Myocyte (in vitro differentiated cells): Measurements from ENCODE around the gene TXNL4A. TPM values are rescaled to one million over a fixed set of nuclear protein-coding genes. Genes with fewer than 3 reads are reported as not detected.

Experiments
- DNase-seq: peaks from one replicate; pipeline ENCODE4 v3.0.0-alpha.2; 2012; ENCODE audit warnings: low read depth
- total RNA-seq: library from RNA; depleted of rRNA; stranded (reverse); fragments of >200 nt; gene quantifications from 2 replicates; pipeline ENCODE4 v1.2.3, GENCODE V29; 2014

The TXNL4A gene
- total RNA-seq, 1 donor from 2014 or later, result 52.4 TPM

DNA sequence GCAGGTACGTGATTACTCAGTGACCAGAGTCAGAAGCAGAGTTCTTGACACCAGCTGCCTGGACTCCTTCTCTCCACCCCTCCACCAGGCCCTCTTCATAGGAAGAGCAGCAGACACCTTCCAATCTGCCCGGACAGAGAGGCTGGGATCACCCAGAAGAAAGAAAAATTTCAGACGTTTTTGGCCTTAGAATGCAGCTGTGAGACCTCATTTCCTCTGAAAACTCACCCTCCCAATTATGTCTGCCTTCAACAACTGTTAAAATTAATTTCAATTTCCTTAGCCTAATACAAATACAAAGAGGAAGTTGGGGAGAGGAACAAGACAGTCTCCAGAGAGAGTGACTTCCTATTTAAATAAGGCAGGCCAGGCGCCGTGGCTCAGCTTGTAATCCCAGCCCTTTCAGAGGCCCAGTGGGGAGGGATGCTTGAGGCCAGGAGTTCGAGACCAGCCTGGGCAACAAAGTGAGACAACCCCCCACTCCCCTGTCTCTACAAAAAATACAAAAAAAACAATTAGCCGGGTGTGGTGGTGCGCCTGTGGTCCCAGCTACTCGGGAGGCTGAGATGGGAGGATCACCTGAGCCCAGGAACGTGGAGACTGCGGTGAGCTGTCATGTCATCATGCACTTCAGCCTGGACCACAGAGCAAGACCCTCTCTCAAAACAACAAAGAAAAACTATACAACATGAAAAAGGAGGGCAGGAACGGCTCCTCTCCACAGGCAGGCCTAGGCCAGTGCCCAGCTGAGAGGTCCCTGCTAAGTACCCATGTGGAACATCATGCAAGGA is 38.5 kb downstream of the TXNL4A start:
- no peak for DNase-seq

DNA sequence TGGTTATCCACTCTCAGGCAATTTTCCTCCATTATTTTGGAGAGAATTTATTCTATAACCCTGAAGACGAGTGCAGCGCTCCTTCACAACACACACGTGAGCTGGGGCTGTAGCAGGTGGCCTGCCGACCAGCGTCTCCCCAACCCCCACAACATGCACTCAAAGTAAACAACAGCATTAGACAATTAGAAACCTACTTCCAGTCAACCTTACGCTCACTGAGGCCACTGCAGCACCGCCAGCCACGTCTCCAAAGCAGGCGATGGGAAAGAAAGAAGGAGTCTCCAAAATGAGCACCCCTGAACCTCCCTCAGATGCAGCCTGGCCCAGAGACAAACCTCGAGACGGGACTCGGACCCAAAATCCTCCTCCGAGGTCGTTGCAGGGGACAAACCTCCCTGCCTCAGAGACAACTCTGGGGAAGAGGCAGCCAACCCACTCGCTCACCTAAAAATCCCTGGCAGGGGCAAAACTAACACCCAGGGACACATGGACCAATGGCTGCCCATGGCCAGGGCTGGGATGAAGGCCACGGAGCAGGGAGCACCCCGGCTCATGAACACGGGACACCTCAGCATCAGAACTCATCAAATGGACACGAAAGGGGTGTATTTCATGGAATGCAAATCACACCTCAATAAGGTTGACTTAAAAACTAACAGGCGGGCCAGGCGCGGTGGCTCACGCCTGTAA is 39.5 kb downstream of the TXNL4A start:
- DNase-seq, result no peak

DNA sequence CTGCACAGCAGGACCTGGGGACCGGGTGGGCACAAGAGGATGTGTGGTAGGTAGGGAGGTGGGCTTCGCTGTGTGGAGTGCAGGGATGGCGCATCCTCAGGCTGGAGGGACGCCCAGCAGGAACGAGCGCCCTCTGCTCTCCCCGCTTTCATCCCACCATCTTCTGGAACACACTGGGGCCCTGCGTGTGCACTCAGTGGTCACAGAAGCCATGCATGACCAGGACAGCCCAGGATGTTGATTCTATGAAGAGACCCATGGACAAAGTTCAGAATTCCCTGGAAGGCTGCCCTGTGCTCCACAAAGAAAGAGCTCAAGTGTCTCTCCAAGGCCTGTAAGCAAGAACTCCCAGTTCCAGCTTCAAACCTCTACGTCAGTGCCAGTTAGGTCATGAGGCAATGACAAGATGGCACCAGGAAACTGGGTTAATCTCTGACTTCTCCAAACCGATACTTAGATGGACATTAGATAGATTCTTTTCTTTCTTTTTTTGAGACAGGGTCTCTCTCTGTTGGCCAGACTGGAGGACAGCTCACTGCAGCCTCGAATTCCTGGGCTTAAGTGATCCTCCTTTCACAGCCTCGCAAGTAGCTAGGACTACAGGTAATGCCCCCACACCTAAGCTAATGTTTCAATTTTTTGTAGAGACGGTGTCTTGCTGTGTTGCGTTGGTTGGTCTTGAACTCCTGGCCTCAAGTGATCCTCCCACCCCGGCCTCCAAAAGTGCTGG is 40.3 kb downstream of the TXNL4A start:
- no peak for DNase-seq

DNA sequence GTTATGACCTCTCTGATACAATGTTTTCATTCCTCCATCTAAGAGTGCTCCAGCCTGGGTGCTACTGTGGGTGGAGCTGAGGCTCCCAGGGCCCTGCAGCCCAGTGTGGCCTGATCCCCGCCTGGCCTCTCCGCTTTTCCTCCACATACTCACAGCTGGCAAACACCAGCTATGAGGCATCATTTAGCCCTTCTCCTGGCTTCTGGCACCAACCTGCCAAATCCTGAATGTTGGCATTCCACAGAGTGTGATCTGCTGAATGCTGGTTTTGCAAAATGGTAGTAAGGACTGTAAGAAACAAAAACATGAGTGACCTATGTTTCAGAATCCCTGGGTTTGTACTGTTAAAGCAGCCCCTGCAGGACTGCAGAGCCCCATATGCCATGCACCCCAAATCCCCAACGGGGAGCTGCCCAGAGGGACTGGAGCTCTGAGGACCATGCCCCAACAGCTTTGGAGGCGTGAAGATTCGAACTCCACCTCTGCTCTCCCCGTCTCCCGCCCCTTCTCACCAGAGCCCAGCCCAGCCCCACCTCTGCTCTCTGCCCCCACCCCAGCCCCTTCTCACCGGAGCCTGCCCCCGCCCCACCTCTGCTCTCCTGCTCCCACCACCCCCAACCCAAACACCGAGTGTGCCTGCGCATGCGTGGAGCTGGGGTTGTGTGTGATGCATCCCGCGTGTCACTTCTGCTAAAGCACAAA is 41.2 kb downstream of the TXNL4A start:
- no peak for DNase-seq

DNA sequence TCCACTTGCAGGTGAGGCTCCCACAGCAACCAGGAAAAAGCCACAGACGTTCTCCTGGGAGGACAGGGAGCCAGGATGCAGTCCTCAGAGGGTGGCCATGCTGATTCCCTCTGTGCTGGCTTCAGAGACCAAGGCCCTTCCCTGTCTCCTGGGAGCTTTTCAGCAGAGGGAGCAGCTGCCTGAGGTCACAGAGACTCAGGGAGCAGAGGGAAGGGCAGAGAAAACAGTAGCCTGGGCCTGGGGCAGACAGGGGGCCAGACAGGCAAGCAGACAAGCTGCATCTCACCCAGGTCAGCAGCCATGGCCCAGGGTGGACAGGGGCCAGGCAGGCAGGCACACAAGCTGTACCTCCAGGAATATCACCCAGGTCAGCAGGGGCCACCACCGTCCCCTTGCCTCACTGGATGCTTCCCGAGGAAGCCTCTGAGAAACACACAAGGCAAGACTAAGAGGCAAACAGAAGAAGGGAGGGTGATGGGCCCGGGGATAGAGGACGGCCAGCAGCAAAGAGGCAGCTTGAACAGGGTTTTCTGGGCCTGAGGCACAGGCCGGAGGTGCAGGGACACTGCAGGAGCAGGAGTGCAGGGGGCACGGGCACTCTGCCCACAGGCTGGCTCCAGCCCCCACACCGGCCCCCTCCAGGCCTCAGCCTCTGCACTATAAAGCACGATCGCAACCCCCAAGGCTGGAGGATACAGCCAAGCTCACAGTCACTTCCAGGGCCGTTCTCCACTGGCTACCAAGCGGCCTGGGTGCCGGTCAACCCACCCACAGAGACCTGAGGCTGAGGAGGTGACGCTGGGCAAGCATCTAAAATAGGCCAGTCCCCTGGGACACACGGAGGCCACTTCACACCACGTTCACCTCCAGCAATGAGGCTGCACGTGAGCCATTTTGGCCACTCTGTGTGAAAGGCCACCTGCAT is 43.0 kb downstream of the TXNL4A start:
- peak; percentile 57 for DNase-seq

DNA sequence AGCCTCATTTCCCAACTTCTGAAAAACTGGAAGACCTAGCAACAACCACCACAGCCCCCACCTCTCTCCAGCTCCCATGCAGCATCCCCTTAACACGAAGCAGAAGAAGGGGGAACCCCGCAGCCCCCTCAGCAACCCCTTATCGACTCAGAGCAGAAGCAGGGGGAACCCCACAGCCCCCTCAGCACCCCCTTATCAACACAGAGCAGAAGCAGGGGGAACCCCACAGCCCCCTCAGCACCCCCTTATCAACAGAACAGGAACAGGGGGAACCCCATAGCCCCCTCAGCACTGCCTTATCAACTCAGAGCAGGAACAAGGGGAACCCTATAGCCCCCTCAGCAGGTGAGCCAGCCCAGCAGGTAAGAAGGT is 43.6 kb downstream of the TXNL4A start:
- no peak for DNase-seq

DNA sequence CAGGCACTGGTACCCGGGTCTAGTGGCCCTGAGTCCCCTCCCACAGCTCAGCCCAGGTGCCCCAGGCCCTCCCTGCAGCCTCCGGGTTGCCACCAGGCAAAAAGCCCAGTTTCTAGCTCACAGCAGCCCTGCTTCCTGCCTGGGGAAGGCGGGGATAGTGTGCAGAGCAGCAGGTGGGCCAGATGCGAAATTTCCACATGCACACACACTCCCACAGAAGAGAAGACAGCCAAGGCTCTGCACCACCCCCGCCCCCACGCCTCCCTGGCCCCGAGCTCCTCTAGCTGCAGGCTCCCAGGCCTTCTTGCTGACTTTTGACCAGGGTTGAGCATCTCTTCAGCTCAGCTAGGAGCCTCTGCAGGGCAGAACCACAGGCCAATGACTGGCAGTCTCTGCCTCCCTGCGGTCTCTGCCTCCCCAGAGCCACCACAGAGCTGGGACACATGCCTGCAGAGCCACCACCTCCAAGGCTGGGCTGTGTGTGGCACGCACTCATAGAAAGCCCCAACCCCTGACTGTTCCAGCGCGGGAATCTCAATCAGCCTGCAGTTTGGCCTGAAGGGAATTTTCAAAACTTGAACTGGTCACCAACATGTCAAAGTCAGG is 44.1 kb downstream of the TXNL4A start:
- peak; percentile 37 for DNase-seq

DNA sequence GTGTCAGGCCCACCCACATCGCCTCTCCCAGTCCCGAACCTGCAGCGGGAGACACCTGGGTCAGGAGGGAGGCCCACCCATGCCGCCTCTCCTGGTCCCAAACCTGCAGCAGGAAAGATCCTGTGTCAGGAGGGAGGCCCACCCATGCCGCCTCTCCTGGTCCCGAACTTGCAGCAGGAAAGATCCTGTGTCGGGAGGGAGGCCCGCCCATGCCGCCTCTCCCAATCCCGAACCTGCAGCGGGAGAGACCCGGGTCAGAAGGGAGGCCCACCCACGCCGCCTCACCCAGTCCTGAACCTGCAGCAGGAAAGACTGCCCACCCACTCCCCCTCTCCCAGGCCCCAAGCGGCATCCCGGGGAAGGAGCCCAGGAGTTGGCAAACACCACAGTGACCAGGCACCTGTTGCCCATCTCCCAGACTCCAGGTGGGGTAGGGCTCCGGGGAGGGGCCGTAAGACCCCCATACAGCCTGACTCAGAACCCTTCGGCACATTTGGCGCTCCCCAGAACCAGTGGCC is 44.7 kb downstream of the TXNL4A start:
- no peak for DNase-seq

DNA sequence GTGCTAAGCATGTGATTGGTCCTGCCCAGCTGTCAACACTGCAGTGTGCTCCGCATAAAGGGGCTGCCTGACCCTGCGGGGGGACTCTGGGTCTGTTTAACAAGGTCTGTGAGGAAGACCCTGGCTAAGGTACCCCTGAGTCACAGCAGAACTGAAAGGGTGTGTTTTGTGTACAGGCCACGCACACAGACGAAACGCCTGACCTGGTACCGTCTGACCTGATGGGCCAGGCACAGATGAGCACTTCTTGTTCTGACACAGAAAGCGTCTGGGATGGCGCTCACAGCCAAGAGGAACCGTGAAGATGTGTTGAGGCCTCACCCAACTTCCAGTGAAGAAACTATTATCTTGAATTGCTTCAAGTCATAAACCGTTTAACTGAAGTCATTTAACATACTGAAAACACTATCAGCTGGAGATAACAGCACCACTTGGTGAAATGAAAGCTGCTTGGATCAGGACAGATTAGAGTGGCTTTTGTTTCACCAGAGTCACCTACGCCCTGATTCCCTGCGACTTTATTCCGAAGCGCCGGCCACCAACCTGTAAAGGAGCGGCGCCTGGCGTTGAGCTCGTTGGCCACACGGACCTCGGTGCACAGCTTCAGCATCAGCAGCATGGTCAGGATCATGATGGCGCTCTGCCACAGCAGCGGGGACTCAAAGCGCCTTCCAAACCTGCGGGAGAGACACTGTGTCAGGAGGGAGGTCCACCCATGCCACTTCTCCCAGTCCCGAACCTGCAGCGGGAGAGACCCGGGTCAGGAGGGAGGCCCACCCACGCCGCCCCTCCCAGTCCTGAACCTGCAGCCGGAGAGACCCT is 45.4 kb downstream of the TXNL4A start:
- DNase-seq, result no peak

DNA sequence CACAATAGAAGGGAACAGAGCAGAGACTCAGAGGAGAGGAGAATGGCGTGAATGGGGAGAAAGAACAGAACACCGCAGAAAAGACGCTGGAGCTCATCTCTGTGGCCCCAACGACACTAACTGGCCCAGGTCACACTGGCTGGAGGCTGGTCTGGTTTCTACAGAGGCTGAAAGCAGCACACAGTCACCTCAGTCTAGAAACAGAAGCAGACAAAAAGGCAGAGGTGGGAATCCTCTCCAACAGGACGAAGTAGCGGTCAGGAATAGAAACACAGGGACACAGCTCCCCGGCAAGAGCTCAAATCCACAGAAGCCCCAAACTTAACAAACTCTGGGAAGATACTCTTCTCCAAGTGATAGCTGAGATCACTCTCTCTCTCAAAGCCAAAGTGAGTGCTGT is 46.2 kb downstream of the TXNL4A start:
- no peak for DNase-seq

DNA sequence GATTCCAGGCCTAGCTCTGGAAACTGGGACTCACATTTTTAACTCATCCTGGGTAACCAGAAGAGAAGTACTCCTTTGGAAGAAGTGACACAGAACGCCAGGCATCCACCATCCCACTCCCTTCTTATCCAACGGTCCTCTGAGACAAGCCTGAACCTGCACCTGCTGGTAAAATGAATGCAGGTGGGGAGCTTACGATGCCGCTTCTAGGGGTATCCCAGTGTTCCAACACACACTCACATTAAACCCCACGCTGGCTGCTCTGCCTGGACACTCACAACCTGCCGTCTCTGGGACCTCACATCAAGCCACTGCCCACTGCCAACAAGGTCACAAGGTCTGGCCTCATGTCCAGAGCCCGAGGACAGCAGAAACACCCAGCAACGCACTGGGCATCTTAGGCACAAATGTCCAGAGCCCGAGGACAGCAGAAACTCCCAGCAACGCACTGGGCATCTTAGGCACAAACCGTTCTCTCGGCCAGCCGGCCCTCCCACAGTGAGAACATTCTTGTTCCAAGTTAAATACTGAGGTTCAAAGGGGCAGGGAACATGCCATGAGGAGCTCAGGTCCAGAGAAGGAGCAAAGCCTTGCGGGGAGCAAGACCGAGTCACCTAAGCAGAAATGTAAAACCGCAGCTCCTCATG is 46.8 kb downstream of the TXNL4A start:
- no peak for DNase-seq

DNA sequence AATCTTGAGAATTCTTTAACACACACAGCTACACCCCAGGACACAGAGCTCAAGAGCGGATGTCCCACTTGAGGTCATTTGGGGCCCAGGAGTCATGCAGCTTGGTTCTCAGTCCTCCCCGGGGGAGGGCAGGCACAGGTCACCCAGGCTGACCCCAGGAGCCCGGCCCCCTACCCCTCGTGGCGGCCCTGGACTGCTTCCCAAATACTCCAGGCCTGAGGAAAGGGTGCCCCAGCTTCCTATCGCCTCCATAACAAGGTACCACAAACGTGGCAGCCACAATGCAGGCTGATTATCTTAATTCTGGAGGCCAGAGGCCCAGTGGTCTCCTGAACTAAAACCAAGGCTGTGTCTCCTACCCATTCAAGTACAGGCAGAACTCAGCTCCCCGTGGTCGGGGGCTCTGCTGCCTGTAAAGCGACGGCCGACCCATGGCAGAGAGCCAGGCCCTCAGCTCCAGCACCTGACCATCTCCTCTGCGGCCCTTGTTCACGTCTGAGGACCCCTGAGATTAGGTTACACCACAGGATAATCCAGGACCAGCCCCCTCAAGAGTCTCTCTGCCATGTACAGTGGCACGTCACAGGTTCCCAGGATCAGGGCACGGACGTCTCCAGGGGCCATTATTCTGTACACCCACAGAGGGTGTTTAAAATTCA is 47.4 kb downstream of the TXNL4A start:
- no peak for DNase-seq

DNA sequence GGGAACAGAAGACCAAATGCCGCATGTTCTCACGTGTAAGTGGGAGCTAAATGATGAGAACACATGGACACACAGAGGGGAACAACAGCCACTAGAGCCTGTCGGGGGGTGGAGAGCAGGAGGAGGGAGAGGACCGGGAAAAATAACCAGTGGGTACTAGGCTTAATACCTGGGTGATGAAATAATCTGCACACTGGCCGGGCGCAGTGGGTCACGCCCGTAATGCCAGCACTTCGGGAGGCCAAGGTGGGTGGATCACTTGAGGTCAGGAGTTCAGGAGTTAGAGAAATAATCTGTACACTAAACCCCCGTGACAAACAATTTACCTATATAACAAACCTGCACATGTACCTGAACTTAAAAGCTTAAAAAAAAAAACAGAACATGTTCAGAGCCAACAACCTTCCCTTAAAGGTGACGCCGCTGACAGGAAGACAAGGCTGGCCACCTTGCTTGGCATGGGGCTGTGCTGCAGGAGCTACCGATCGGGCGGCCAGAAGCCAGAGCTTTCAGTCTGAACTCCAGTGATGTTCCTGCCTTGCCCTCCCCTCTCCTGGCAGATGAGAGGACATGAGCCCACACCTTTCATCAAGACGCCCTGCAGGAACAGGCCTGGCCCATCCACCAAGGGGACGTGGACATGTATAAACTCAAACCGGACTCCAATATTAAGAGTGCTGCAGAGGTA is 48.1 kb downstream of the TXNL4A start:
- DNase-seq, result no peak

DNA sequence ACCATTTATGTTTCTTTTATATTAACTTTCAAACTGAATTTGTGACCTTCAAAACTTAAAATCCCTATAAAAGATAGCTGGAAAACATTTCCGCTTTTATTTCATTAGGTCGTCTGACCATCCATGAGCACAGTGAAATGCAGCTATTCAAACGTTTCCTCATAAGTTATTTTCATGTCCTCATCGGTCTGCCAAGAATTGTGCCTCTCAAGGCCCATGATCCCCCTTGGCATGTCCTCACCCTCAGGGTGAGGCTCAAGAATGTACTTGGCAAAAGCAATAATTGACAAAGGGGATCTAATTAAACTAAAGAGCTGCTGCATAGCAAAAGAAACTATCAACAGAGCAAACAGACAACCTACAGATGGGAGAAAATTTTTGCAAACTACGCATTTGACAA is 49.3 kb downstream of the TXNL4A start:
- DNase-seq, result peak; percentile 24

DNA sequence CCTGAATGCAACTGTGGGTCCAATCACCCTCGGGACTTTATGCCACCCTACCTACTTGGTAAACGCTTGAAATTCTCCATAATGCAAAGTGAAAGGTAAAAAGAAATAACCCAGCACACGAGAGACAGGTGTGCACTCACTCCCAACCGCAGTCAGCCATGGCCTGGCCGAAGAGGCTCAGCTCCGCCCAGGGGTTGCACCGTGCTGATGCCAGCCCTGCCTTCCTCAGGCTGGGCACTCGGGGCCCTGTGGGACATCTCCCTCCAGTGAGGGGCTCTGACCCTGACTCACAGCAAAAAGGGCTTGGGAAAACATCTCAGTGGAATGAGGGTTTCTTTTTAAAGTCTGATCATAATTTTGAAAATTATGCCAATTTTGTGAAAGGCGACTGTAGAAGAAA is 50.2 kb downstream of the TXNL4A start:
- no peak for DNase-seq

DNA sequence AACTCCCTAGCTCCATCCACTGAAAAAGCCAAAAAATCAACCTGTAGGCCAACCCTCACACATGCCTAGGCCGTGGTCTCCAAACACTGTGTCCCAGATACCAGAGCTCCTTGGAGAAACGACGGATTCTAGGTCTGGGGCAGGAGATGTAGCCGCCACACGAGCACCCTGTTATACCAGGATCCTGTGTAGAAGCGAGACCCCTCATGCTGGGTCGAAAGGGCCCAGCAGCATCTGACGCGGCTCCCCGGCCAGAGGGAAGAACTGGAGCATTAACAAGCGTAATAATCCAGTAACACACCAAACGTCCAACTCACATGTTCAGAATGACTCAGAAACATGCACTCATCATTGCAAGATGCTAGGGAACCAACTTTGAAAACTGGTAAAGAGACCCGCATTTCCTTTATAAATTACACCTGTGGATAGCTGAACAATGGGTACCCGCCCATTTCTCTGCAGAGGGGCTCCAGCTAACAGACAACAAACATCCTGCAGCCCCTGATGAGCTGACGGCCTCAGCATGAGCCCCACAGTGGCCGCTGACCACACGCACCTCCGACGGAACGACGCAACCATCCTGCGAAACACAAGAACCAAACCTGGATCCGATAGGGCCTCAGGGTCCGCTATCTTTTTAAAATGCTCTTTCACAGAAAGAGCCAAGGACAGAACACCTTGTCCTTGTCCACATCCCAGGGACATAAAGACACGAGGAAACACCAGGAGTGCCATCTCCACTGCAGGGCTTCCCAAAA is 51.1 kb downstream of the TXNL4A start:
- DNase-seq, result no peak

DNA sequence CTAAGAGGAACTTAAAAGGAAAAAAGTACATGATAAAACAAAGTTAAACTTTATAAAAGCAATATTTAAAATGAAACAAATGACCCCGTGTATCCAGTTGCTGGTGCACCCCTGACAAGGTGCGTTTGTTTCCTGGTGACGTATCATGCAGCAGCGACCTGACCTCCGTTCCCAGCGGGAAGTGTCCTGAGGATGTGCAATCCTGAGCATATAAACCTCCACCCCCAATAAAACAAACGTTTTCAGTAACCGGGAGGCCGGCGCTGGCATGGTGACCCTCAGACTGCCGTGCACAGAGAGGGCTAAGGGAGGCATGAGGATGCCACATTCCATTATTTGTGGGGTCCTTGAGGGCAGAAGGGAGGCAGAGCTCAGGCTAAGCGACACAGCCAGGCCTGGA is 51.7 kb downstream of the TXNL4A start:
- no peak for DNase-seq
